ENCODE data around the gene ARHGAP30.

DNA sequence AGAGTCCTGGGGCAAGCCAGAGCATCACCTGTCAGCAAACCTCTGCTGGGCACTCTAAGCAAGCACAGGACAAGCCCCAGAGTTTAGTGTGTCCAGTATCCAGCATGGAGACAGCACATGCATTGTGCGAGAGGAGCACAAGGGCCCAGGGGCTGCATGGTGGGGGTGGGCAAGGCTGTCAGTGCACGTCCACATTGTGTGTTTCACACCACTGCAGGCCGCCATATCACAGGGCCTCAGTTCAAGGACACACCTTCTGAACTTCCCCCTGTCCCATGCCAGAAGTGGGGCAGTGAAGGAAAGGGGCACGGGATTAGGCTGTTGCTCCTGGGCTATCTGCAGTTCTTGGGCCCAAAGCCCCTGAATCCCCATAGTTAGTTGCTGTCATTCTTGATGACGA, 30.1 kb downstream of the ARHGAP30 start:
- TF ChIP-seq, protein P1, sequence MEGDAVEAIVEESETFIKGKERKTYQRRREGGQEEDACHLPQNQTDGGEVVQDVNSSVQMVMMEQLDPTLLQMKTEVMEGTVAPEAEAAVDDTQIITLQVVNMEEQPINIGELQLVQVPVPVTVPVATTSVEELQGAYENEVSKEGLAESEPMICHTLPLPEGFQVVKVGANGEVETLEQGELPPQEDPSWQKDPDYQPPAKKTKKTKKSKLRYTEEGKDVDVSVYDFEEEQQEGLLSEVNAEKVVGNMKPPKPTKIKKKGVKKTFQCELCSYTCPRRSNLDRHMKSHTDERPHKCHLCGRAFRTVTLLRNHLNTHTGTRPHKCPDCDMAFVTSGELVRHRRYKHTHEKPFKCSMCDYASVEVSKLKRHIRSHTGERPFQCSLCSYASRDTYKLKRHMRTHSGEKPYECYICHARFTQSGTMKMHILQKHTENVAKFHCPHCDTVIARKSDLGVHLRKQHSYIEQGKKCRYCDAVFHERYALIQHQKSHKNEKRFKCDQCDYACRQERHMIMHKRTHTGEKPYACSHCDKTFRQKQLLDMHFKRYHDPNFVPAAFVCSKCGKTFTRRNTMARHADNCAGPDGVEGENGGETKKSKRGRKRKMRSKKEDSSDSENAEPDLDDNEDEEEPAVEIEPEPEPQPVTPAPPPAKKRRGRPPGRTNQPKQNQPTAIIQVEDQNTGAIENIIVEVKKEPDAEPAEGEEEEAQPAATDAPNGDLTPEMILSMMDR (IDR thresholded peaks at IDR 0.05), result no peak
- TF ChIP-seq, protein P2, sequence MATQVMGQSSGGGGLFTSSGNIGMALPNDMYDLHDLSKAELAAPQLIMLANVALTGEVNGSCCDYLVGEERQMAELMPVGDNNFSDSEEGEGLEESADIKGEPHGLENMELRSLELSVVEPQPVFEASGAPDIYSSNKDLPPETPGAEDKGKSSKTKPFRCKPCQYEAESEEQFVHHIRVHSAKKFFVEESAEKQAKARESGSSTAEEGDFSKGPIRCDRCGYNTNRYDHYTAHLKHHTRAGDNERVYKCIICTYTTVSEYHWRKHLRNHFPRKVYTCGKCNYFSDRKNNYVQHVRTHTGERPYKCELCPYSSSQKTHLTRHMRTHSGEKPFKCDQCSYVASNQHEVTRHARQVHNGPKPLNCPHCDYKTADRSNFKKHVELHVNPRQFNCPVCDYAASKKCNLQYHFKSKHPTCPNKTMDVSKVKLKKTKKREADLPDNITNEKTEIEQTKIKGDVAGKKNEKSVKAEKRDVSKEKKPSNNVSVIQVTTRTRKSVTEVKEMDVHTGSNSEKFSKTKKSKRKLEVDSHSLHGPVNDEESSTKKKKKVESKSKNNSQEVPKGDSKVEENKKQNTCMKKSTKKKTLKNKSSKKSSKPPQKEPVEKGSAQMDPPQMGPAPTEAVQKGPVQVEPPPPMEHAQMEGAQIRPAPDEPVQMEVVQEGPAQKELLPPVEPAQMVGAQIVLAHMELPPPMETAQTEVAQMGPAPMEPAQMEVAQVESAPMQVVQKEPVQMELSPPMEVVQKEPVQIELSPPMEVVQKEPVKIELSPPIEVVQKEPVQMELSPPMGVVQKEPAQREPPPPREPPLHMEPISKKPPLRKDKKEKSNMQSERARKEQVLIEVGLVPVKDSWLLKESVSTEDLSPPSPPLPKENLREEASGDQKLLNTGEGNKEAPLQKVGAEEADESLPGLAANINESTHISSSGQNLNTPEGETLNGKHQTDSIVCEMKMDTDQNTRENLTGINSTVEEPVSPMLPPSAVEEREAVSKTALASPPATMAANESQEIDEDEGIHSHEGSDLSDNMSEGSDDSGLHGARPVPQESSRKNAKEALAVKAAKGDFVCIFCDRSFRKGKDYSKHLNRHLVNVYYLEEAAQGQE (IDR thresholded peaks at IDR 0.05; ENCODE audit: insufficient read depth in 1 of 2, low read depth in 2 of 2, low read length in 1 of 2), result no peak
- no peak for TF ChIP-seq POLR2AphosphoS5 (IDR thresholded peaks at IDR 0.05; ENCODE audit: low read depth, low read length)
- TF ChIP-seq SIN3A (IDR thresholded peaks at IDR 0.05; ENCODE audit: borderline replicate concordance, insufficient read depth, low read depth, low read length), result no peak

Measured in Panc1 (cell line).